Lower leg skin (tissue), 3 donors: ENCODE results near the gene MIS18A.

Experiments
- POLR2A ChIP-seq, 2 donors: fragments of 450-650 bp; IDR thresholded peaks; one replicate each; pipeline ENCODE4 v1.6.1; 2016 to 2017; ENCODE audit warnings: antibody characterized with exemption in 2 of 2, mild to moderate bottlenecking in 1 of 2, moderate library complexity in 1 of 2
- TF ChIP-seq, protein P1 (sequence below), 3 donors: fragments of 450-650 bp; IDR thresholded peaks; one replicate each; pipeline ENCODE4 v1.5.1; 2016; ENCODE audit warnings: antibody characterized with exemption in 3 of 3, mild to moderate bottlenecking in 3 of 3, moderate library complexity in 2 of 3

DNA sequence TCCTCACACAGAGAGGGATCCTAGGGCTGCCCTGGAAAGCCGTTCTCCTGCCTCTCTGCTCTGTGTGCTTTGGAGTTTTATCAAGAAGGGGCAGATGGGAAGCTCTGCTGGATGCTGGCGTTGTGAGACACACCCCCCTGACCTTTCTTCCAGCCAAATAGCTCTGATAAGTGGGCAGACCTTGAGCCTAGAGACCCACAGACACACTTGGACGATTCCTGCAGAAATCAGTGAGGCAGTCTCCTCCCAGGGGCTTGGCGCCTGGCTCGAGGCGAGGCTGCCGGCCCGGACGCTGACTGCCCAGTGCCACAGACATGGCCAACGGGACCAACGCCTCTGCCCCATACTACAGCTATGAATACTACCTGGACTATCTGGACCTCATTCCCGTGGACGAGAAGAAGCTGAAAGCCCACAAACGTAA is 19.8 kb upstream of the MIS18A start, which contains the start of gene MRAP:
- TF ChIP-seq POLR2A (IDR thresholded peaks at IDR 0.05), result no peak
- TF ChIP-seq, protein P1, sequence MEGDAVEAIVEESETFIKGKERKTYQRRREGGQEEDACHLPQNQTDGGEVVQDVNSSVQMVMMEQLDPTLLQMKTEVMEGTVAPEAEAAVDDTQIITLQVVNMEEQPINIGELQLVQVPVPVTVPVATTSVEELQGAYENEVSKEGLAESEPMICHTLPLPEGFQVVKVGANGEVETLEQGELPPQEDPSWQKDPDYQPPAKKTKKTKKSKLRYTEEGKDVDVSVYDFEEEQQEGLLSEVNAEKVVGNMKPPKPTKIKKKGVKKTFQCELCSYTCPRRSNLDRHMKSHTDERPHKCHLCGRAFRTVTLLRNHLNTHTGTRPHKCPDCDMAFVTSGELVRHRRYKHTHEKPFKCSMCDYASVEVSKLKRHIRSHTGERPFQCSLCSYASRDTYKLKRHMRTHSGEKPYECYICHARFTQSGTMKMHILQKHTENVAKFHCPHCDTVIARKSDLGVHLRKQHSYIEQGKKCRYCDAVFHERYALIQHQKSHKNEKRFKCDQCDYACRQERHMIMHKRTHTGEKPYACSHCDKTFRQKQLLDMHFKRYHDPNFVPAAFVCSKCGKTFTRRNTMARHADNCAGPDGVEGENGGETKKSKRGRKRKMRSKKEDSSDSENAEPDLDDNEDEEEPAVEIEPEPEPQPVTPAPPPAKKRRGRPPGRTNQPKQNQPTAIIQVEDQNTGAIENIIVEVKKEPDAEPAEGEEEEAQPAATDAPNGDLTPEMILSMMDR (IDR thresholded peaks at IDR 0.05), result no peak
